ENCODE measurements around the gene RTP4.

DNA sequence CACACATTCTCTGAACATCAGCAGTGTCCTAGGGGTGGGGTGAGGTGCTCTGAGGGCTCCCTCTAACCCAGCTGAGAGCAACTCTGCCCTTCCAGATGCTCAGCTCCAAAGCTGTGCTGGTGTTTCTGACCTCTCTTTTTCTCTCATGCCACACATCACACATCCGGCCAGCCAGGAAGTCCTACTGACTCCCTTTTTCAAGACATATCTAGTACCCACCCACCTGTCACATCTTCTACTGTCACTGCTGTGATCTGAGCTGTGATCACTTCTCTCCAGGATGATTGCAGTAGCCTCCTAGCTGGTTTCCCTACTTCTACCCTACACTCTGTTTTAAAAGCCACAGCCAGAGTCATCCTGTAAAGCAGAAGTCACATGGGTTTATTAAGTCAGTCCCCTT, 46.4 kb upstream of the RTP4 start:
- TF ChIP-seq GABPB1 (CRISPR knock-in tag; IDR thresholded peaks at IDR 0.05) (no peak), ETV5 (CRISPR knock-in tag; IDR thresholded peaks at IDR 0.05; ENCODE audit: low read depth) (no peak), BCOR (IDR thresholded peaks at IDR 0.05) (no peak), PTBP1 (IDR thresholded peaks at IDR 0.05; ENCODE audit: low read depth, low read length) (no peak), POLR2A (conservative IDR thresholded peaks at IDR 0.05) (no peak)
- TF ChIP-seq, protein P1, sequence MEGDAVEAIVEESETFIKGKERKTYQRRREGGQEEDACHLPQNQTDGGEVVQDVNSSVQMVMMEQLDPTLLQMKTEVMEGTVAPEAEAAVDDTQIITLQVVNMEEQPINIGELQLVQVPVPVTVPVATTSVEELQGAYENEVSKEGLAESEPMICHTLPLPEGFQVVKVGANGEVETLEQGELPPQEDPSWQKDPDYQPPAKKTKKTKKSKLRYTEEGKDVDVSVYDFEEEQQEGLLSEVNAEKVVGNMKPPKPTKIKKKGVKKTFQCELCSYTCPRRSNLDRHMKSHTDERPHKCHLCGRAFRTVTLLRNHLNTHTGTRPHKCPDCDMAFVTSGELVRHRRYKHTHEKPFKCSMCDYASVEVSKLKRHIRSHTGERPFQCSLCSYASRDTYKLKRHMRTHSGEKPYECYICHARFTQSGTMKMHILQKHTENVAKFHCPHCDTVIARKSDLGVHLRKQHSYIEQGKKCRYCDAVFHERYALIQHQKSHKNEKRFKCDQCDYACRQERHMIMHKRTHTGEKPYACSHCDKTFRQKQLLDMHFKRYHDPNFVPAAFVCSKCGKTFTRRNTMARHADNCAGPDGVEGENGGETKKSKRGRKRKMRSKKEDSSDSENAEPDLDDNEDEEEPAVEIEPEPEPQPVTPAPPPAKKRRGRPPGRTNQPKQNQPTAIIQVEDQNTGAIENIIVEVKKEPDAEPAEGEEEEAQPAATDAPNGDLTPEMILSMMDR (IDR thresholded peaks at IDR 0.05 in 2 of 3, conservative IDR thresholded peaks at IDR 0.05 in 1 of 3; ENCODE audit: insufficient read depth in 2 of 3, low read depth in 1 of 3, low read length in 3 of 3), result no peak
- TF ChIP-seq, protein P2, sequence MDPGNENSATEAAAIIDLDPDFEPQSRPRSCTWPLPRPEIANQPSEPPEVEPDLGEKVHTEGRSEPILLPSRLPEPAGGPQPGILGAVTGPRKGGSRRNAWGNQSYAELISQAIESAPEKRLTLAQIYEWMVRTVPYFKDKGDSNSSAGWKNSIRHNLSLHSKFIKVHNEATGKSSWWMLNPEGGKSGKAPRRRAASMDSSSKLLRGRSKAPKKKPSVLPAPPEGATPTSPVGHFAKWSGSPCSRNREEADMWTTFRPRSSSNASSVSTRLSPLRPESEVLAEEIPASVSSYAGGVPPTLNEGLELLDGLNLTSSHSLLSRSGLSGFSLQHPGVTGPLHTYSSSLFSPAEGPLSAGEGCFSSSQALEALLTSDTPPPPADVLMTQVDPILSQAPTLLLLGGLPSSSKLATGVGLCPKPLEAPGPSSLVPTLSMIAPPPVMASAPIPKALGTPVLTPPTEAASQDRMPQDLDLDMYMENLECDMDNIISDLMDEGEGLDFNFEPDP (CRISPR knock-in tag; IDR thresholded peaks at IDR 0.05), result no peak
